Activated CD4-positive, alpha-beta memory T cell treated with anti-CD3 and anti-CD28 coated beads, Interleukin-2, amount 10 ng/mL, durations not matched to agents 7 days and 5 days (primary cell): ENCODE results near the gene GPN1. TPM values are rescaled to one million over a fixed set of nuclear protein-coding genes. Genes with fewer than 3 reads are reported as not detected.

Experiments used
- CTCF ChIA-PET: fragments of 350-600 bp; sonication (Branson Sonifier 250); formaldehyde crosslinking; loops from one replicate; lab custom pipeline; 2021; ENCODE audit warnings: antibody characterized with exemption, inconsistent platforms; lab: Charles Lee
- POLR2A ChIA-PET: fragments of 350-600 bp; sonication (Branson Sonifier 250); formaldehyde crosslinking; loops from one replicate; lab custom pipeline; 2021; ENCODE audit warnings: antibody characterized with exemption; lab: Charles Lee
- DNase-seq: peaks from one replicate; pipeline ENCODE4 v3.0.0-alpha.2; 2020
- H3K27ac Mint-ChIP-seq: one replicate; pipeline ENCODE4 v1.8.0; 2021; ENCODE audit warnings: mild to moderate bottlenecking, mixed read lengths
- H3K27me3 Mint-ChIP-seq: one replicate; pipeline ENCODE4 v1.8.0; 2021; ENCODE audit warnings: mixed read lengths
- H3K36me3 Mint-ChIP-seq: one replicate; pipeline ENCODE4 v1.8.0; 2021; ENCODE audit warnings: low read depth, mixed read lengths
- H3K4me1 Mint-ChIP-seq: one replicate; pipeline ENCODE4 v1.8.0; 2021; ENCODE audit warnings: mixed read lengths
- H3K4me3 Mint-ChIP-seq: one replicate; pipeline ENCODE4 v1.8.0; 2021; ENCODE audit warnings: mild to moderate bottlenecking, mixed read lengths
- H3K9me3 Mint-ChIP-seq: one replicate; pipeline ENCODE4 v1.8.0; 2021; ENCODE audit warnings: mixed read lengths
- total RNA-seq, 2 experiments: library from RNA; stranded (reverse); gene quantifications; one replicate each; pipeline ENCODE4 v1.2.3, GENCODE V29; 2021

The GPN1 gene
- total RNA-seq, result 10 to 100 TPM; 45.0 to 45.8 TPM

DNA sequence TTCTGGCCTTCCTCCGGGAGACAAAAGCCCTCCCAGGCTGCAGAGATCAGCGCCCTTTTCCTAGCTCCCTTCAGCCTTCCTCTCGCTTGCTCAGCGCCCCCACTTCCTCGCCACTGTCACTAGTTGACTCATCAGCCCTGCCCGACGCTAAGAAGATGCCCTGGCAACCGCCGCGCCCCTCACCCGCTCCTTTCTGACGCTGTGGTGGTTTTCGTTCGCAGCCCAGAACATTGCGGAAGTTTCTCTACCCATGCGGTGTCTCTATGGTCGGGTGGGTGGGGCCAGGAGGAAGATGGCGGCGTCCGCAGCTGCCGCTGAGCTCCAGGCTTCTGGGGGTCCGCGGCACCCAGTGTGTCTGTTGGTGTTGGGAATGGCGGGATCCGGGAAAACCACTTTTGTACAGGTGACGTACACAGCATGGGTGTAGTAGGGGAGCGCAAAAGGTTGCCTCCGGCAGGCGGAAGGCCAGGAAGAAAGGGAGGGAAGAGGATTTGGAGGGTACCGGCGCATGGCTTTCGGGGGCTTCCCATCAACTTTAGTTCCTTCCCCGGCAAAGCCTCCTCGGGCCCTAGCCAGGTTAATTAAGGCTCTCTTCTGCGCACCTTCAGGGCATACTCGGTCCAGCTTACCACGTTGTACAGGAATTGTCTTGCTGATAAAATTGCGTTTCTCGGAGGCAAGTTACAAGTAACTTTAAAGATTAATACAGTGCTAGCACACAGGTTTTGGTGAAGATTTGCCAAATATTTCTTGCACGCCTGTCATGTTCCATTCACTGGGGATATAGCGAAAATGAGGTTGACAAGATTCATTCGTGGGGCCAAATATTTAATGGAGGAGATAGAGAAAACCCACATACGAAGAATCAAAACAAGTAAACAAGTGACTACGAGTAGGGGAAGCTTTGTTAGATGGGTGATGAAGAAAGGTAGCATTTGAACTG, at the start of gene GPN1, which contains the start of gene CCDC121:
GPN1 (plus strand) TSS at position 284 of the 943 bp plus-strand sequence; CDS start at position 293, 9 bp downstream.
CCDC121 (minus strand) TSS at position 246 of the 943 bp plus-strand sequence. CDS start 1,213 bp downstream, outside the sequence.
- H3K27ac Mint-ChIP-seq, result no peak within 1 kb of the TSS
- H3K4me3 Mint-ChIP-seq, result no peak within 1 kb of the TSS
- peaks cover 16% of the 10 kb centered on the region for H3K4me1 Mint-ChIP-seq
- H3K27me3 Mint-ChIP-seq, result no peaks in the 10 kb centered on the region
- CTCF ChIA-PET, result interaction anchor here (0.6 to 2.5 kb wide), 8 partner anchors 9 to 258 kb away, joined by 3 to 9 read pairs (median 3); partner anchors contain the start of genes SLC4A1AP and SUPT7L
- H3K9me3 Mint-ChIP-seq, result no peaks in the 10 kb centered on the region
- peaks cover 36% of the 10 kb centered on the region for H3K36me3 Mint-ChIP-seq
- DNase-seq, result peak; percentile 98
- POLR2A ChIA-PET, result interaction anchor here (0.5 to 3.6 kb wide), 16 partner anchors 10 to 257 kb away, joined by 3 to 37 read pairs (median 8); partner anchors contain the start of genes NRBP1, PPM1G, SLC4A1AP and SNX17

DNA sequence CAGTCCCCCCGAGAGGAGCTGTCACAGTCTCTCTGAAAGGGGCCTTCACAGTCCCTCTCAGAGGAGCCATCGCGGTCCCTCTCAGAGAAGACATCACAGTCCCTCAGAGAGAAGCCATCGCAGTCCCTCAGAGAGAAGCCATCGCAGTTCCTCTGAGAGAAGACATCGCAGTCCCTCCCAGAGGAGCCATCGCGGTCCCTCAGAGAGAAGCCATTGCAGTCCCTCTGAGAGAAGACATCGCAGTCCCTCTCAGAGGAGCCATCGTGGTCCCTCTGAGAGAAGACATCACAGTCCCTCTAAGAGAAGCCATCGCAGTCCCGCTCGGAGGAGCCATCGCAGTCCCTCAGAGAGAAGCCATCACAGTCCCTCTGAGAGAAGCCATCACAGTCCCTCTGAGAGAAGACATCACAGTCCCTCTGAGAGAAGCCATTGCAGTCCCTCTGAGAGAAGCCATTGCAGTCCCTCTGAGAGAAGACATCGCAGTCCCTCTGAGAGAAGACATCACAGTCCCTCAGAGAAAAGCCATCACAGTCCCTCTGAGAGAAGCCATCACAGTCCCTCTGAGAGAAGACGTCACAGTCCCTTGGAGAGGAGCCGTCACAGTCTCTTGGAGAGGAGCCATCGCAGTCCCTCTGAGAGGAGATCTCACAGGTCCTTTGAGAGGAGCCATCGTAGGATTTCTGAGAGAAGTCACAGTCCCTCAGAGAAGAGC, 47.3 kb upstream of the GPN1 start:
- ChIA-PET CTCF (no interaction called here), POLR2A (interaction anchor here (2.2 kb wide), 1 partner anchor 46 kb away, joined by 17 read pairs; the partner anchor contains the start of genes CCDC121 and GPN1)

DNA sequence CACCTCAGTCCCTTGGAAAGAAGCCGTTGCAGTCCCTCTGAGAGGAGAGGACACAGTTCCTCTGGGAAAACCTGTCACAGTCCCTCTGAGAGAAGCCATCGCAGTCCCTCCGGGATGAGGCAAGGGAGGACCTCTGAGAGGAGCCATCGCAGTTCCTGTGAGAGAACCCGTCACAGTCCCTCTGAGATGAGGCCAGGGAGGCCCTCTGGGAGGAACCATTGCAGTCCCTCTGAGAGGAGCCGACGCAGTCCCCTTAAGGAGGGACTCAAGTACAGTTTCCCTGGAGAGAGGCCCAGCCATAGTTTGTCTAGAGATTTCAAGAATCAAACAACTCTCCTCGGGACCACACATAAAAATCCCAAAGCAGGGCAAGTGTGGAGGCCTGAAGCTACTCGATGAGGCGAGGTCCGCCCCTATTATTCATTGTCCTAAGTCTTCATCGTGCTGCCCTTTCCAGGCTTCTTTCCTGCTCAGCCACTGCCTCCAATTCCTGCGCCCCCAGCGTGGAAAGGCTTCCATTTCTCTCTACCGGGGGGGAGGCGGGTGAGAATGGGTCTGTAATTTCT, 46.6 kb upstream of the GPN1 start:
- POLR2A ChIA-PET, result interaction anchor here (0.7 to 2.2 kb wide), 8 partner anchors 8 to 260 kb away, joined by 3 to 17 read pairs (median 4); partner anchors contain the start of genes CCDC121, GPN1, NRBP1 and SLC4A1AP
- peaks cover 5% of the 10 kb centered on the region for H3K9me3 Mint-ChIP-seq
- no peak for DNase-seq
- peaks cover 37% of the 10 kb centered on the region for H3K36me3 Mint-ChIP-seq
- peak overlapping the region; percentile 99 for H3K4me3 Mint-ChIP-seq
- H3K27ac Mint-ChIP-seq, result peak overlapping the region; percentile 91
- peaks cover 45% of the 10 kb centered on the region for H3K4me1 Mint-ChIP-seq
- peaks cover 12% of the 10 kb centered on the region for H3K27me3 Mint-ChIP-seq
- CTCF ChIA-PET, result no interaction called here

More for the DNA sequence above, 47.3 kb upstream of the GPN1 start:
- Mint-ChIP-seq H3K4me1 (peaks cover 38% of the 10 kb centered on the region), H3K9me3 (peaks cover 7% of the 10 kb centered on the region), H3K27me3 (peaks cover 18% of the 10 kb centered on the region), H3K27ac (peak overlapping the region; percentile 29), H3K36me3 (peaks cover 30% of the 10 kb centered on the region), H3K4me3 (no peak overlapping the region)
- DNase-seq, result no peak

DNA sequence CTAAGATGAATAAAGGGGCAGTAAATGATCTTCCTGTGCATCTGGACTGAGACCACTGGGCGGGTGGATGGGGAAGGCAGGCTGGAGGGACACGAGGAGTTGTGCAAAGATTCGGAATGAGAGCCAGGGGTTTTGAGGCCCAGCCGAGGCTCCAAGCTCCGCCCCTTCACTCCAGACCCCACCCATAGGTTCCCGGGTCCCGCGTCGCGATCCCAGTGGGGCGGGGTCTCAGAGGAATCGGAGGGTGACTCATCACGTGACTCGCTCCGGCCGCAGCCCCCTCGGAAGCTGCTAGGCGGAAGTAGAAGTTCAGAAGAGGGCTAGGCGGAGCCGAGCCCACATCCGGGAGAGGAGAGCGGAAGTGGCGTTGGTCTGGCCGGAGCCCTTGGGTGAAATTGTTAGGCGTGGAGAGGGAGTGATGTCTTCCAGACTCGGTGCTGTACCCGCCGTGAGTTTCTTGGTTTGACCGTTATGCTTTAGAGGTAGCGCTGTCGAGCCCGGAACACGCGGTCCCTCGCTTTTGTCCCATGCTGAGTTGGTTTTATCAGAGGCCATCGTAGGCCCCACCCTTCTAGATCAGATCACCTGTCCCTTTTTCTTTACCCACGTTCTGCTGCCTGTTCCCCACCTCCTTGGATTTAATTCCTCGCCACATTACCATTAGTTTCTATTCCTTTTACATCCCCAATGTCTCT, 46.0 kb upstream of the GPN1 start, which contains the start of gene ZNF512:
ZNF512 (plus strand) TSS at position 348 of the 695 bp plus-strand sequence; CDS start at position 419, 71 bp downstream.
- POLR2A ChIA-PET, result interaction anchor here (0.7 to 2.2 kb wide), 8 partner anchors 8 to 261 kb away, joined by 3 to 17 read pairs (median 4); partner anchors contain the start of genes CCDC121, GPN1, NRBP1 and SLC4A1AP

DNA sequence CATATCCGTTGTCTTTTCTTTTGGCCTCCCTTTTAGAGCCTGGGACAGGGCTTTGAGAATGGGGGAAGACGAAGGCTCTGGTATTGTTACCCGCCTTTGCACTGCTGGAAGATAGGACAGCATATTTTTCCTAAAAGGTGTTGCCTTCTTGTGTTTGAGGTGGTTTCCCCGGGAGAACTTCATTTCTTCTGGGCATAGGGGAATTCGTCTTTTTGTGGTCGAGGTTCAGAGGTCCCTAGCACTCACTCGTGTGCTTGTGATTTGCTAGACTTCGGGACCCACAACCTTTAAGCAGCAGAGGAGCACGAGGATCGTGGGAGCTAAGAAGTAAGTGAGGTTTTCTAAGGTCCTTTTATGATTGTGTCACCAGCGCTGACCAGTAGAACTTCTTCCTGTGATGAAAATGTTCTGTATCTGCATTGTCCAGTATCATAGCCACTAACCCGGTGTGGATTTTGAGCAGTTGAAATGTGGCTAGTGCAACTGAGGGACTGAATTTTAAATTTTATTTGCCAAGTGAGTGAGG, 45.4 kb upstream of the GPN1 start:
- CTCF ChIA-PET, result interaction anchor here (0.8 kb wide), 1 partner anchor 100 kb away, joined by 6 read pairs; no protein-coding TSS in a partner anchor
- Mint-ChIP-seq H3K27ac (peak overlapping the region; percentile 91), H3K27me3 (peaks cover 5% of the 10 kb centered on the region), H3K4me1 (peaks cover 55% of the 10 kb centered on the region), H3K36me3 (peaks cover 45% of the 10 kb centered on the region), H3K9me3 (no peaks in the 10 kb centered on the region), H3K4me3 (peak overlapping the region; percentile 99)
- no peak for DNase-seq
- POLR2A ChIA-PET, result interaction anchor here (0.6 to 2.2 kb wide), 5 partner anchors 11 to 155 kb away, joined by 3 to 17 read pairs (median 5); partner anchors contain the start of genes CCDC121, GPN1 and NRBP1

More for the DNA sequence above, 46.0 kb upstream of the GPN1 start, which contains the start of gene ZNF512:
- H3K4me1 Mint-ChIP-seq, result peaks cover 49% of the 10 kb centered on the region
- peaks cover 7% of the 10 kb centered on the region for H3K27me3 Mint-ChIP-seq
- peak within 1 kb of the TSS; percentile 91 for H3K27ac Mint-ChIP-seq
- H3K36me3 Mint-ChIP-seq, result peaks cover 39% of the 10 kb centered on the region
- H3K4me3 Mint-ChIP-seq, result peak within 1 kb of the TSS; percentile 99
- H3K9me3 Mint-ChIP-seq, result no peaks in the 10 kb centered on the region
- peak; percentile 89 for DNase-seq
- CTCF ChIA-PET, result no interaction called here

DNA sequence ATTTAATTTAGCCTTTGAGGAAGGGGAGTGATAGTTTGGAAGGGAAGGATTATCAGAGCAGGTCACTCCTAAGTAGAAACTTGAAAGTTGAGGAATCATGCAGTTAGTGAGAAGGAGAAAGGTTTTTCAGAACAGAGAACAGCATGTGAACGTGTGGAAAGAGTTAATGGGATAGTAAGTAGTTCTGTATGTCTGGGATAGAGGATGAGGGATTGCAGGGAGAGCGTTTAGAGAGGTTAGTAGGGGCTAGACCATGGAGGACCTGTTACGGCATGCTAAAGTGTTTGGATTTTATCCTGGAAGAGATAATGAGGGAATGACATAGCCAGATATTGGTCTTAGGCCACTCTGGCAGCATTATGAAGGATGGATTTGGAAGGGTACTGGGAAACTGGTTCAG, 44.3 kb upstream of the GPN1 start:
- no peaks in the 10 kb centered on the region for H3K27me3 Mint-ChIP-seq
- POLR2A ChIA-PET, result interaction anchor here (0.9 to 1.3 kb wide), 3 partner anchors 53 to 79 kb away, joined by 3 read pairs; partner anchors contain the start of gene SUPT7L
- H3K9me3 Mint-ChIP-seq, result peaks cover 3% of the 10 kb centered on the region
- H3K4me3 Mint-ChIP-seq, result peak overlapping the region; percentile 99
- H3K36me3 Mint-ChIP-seq, result peaks cover 49% of the 10 kb centered on the region
- CTCF ChIA-PET, result interaction anchor here (1.2 kb wide), 1 partner anchor 281 kb away, joined by 3 read pairs; no protein-coding TSS in a partner anchor
- DNase-seq, result no peak
- H3K4me1 Mint-ChIP-seq, result peaks cover 58% of the 10 kb centered on the region
- peak overlapping the region; percentile 91 for H3K27ac Mint-ChIP-seq

DNA sequence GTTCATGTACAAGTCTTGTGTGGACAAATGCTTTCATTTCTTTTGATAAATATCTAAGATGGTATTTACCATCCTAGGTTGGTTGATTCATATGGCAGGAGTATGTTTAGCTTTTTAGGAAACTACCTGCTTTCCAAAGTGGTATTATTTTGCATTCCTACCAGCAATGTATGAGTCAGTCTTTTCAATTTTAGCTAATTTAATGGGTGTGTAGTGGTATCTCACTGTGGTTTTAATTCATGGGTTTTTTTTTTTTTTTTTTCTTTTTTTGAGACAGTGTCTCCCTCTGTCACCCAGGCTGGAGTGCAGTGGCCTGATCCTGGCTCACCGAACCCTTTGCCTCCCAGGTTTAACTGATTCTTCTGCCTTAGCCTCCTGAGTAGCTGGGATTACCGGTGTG, 41.8 kb upstream of the GPN1 start:
- no peak for DNase-seq
- peaks cover 16% of the 10 kb centered on the region for H3K9me3 Mint-ChIP-seq
- CTCF ChIA-PET, result interaction anchor here (0.7 to 1.0 kb wide), 2 partner anchors 13 to 41 kb away, joined by 3 read pairs; no protein-coding TSS in a partner anchor
- no peaks in the 10 kb centered on the region for H3K27me3 Mint-ChIP-seq
- H3K36me3 Mint-ChIP-seq, result peaks cover 67% of the 10 kb centered on the region
- H3K4me1 Mint-ChIP-seq, result peaks cover 70% of the 10 kb centered on the region
- POLR2A ChIA-PET, result interaction anchor here (0.7 kb wide), 1 partner anchor 14 kb away, joined by 4 read pairs; no protein-coding TSS in a partner anchor
- no peak overlapping the region for H3K4me3 Mint-ChIP-seq
- H3K27ac Mint-ChIP-seq, result peak overlapping the region; percentile 26

DNA sequence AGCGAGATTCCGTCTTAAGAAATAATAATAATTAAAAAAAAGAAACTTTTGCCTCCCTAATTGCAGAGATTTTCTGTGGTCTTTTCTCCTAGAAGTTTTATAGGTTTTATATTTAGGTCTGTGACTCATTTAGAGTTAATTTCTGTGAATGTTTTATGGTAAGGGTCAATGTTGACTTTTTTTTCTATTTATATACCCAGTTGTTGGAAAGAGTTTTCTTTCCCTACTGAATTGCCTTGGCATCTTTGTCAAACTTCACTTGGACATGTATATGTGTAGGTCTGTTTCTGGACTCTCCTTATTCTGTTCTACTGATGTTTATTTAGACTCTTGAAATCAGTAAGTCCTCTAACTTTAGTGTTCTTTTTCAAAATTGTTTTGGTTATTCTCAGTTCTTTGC, 40.5 kb upstream of the GPN1 start:
- ChIA-PET CTCF (no interaction called here), POLR2A (no interaction called here)
- H3K27me3 Mint-ChIP-seq, result no peaks in the 10 kb centered on the region
- DNase-seq, result no peak
- H3K4me3 Mint-ChIP-seq, result no peak overlapping the region
- no peak overlapping the region for H3K27ac Mint-ChIP-seq
- peaks cover 63% of the 10 kb centered on the region for H3K4me1 Mint-ChIP-seq
- H3K36me3 Mint-ChIP-seq, result peaks cover 67% of the 10 kb centered on the region
- peaks cover 17% of the 10 kb centered on the region for H3K9me3 Mint-ChIP-seq

DNA sequence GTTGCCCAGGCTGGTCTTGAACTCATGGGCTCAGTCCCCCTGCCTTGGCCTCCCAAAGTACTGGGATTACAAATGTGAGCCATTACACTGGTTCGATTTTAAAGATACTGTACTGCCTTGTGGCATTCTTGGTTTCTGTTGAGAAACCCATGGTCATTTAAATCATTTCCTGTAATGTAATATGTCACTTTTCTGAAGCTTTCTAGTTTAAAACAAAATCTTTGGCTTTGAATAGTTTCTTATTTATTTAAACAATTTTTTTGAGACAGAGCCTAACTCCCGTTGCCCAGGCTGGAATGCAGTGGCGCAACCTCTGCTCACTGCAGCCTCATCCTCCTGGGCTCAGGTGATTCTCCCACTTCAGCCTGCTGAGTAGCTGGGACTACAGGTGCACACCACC, 37.1 kb upstream of the GPN1 start:
- Mint-ChIP-seq H3K27me3 (no peaks in the 10 kb centered on the region), H3K27ac (no peak overlapping the region), H3K9me3 (peaks cover 39% of the 10 kb centered on the region), H3K4me1 (peaks cover 39% of the 10 kb centered on the region), H3K4me3 (no peak overlapping the region), H3K36me3 (peaks cover 71% of the 10 kb centered on the region)
- POLR2A ChIA-PET, result no interaction called here
- CTCF ChIA-PET, result interaction anchor here (0.6 to 1.2 kb wide), 2 partner anchors 30 to 89 kb away, joined by 4 read pairs; no protein-coding TSS in a partner anchor
- DNase-seq, result no peak

DNA sequence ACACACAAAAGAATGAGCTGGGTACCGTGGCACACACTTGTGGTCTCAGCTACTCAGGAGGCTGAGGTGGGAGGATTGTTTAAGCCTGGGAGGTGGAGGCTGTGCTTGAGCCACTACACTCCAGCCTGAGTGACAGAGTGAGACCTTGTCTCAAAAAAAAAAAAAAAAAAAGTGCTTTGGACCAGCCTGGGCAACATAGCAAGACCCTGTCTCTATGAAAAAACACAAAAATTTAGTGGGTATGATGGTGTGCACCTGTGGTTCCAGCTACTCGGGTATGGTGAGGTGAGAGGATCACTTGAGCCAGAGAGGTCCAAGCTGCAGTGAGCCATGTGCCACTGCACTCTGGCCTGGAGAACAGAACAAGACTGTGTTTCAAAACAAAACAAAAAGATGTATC, 35.6 kb upstream of the GPN1 start:
- peaks cover 72% of the 10 kb centered on the region for H3K36me3 Mint-ChIP-seq
- CTCF ChIA-PET, result interaction anchor here (0.7 kb wide), 1 partner anchor 21 kb away, joined by 4 read pairs; no protein-coding TSS in a partner anchor
- no peak overlapping the region for H3K27ac Mint-ChIP-seq
- no peak overlapping the region for H3K4me3 Mint-ChIP-seq
- peaks cover 43% of the 10 kb centered on the region for H3K9me3 Mint-ChIP-seq
- POLR2A ChIA-PET, result no interaction called here
- no peaks in the 10 kb centered on the region for H3K27me3 Mint-ChIP-seq
- H3K4me1 Mint-ChIP-seq, result peaks cover 38% of the 10 kb centered on the region
- DNase-seq, result no peak
